Neural crest cell (in vitro differentiated cells): ENCODE measurements around the gene SEMA3C. TPM values are rescaled to one million over a fixed set of nuclear protein-coding genes. Genes with fewer than 3 reads are reported as not detected.

Source experiments
- DNase-seq: peaks from one replicate; pipeline ENCODE4 v3.0.0; 2021; ENCODE audit warnings: low read depth, mixed read lengths, low spot score
- H3K27ac Mint-ChIP-seq: one replicate; pipeline ENCODE4 v1.8.0; 2021; ENCODE audit warnings: mild to moderate bottlenecking, mixed read lengths; ENCODE audit not compliant: unreplicated experiment
- H3K27me3 Mint-ChIP-seq: 2 replicates; pipeline ENCODE4 v1.8.0; 2021; ENCODE audit warnings: low read depth, mild to moderate bottlenecking, mixed read lengths
- H3K36me3 Mint-ChIP-seq: 2 replicates; pipeline ENCODE4 v1.8.0; 2021; ENCODE audit warnings: low read depth, mild to moderate bottlenecking, mixed read lengths
- H3K4me1 Mint-ChIP-seq: 2 replicates; pipeline ENCODE4 v1.8.0; 2021; ENCODE audit warnings: mixed read lengths
- H3K4me3 Mint-ChIP-seq: one replicate; pipeline ENCODE4 v1.8.0; 2021; ENCODE audit warnings: mild to moderate bottlenecking, mixed read lengths
- H3K9me3 Mint-ChIP-seq: 2 replicates; pipeline ENCODE4 v1.8.0; 2021; ENCODE audit warnings: mixed read lengths
- CTCF ChIP-seq: fragments of 200-600 bp; sonication (generic); conservative IDR thresholded peaks from 2 replicates; pipeline ENCODE4 v1.5.0; 2021; ENCODE audit warnings: antibody characterized with exemption, mild to moderate bottlenecking
- total RNA-seq: library from RNA; stranded (reverse); gene quantifications from 2 replicates; pipeline ENCODE4 v1.2.1, GENCODE V29; 2021

SEMA3C gene
- total RNA-seq, 1 donor from 2014 or later = 36.6 TPM

- no peak for DNase-seq
- Mint-ChIP-seq H3K36me3 (no peaks in the 10 kb centered on the region), H3K9me3 (no peaks in the 10 kb centered on the region), H3K27me3 (no peaks in the 10 kb centered on the region), H3K27ac (no peak overlapping the region), H3K4me1 (peaks cover 10% of the 10 kb centered on the region), H3K4me3 (no peak overlapping the region)
- TF ChIP-seq CTCF = no peak
These were observed 23.8 kb downstream of the SEMA3C start for GRCh38 chr7:80895056-80895455.

GRCh38 chr7:80891259-80891544, 27.6 kb downstream of the SEMA3C start:
- no peaks in the 10 kb centered on the region for H3K27me3 Mint-ChIP-seq
- H3K9me3 Mint-ChIP-seq = no peaks in the 10 kb centered on the region
- H3K4me1 Mint-ChIP-seq = peaks cover 6% of the 10 kb centered on the region
- TF ChIP-seq CTCF = no peak
- DNase-seq = no peak
- H3K27ac Mint-ChIP-seq = no peak overlapping the region
- H3K36me3 Mint-ChIP-seq = no peaks in the 10 kb centered on the region
- no peak overlapping the region for H3K4me3 Mint-ChIP-seq

- H3K4me3 Mint-ChIP-seq = no peak overlapping the region
- no peaks in the 10 kb centered on the region for H3K27me3 Mint-ChIP-seq
- H3K4me1 Mint-ChIP-seq = peaks cover 9% of the 10 kb centered on the region
These were observed 28.2 kb downstream of the SEMA3C start for GRCh38 chr7:80890426-80891258.

GRCh38 chr7:80889525-80889924, 29.3 kb downstream of the SEMA3C start:
- H3K27me3 Mint-ChIP-seq = no peaks in the 10 kb centered on the region
- H3K4me1 Mint-ChIP-seq = peaks cover 13% of the 10 kb centered on the region
- no peak overlapping the region for H3K27ac Mint-ChIP-seq
- no peak for TF ChIP-seq CTCF
- no peaks in the 10 kb centered on the region for H3K9me3 Mint-ChIP-seq
- H3K4me3 Mint-ChIP-seq = no peak overlapping the region
- DNase-seq = no peak
- H3K36me3 Mint-ChIP-seq = no peaks in the 10 kb centered on the region

More at GRCh38 chr7:80890426-80891258, 28.2 kb downstream of the SEMA3C start:
- Mint-ChIP-seq H3K36me3 (no peaks in the 10 kb centered on the region), H3K27ac (no peak overlapping the region), H3K9me3 (no peaks in the 10 kb centered on the region)
- no peak for TF ChIP-seq CTCF
- no peak for DNase-seq

GRCh38 chr7:80885757-80886156, 33.1 kb downstream of the SEMA3C start:
- H3K4me3 Mint-ChIP-seq = no peak overlapping the region
- no peaks in the 10 kb centered on the region for H3K36me3 Mint-ChIP-seq
- H3K4me1 Mint-ChIP-seq = peaks cover 34% of the 10 kb centered on the region
- H3K27me3 Mint-ChIP-seq = no peaks in the 10 kb centered on the region
- no peak for DNase-seq
- no peak overlapping the region for H3K27ac Mint-ChIP-seq
- no peaks in the 10 kb centered on the region for H3K9me3 Mint-ChIP-seq
- TF ChIP-seq CTCF = no peak
